HG02798 (cell line): Measurements from ENCODE around the gene QSOX1.
A peak's percentile ranks its signal among the peaks of the same experiment; 100 is the strongest.

ENCODE experiments used
- ATAC-seq: cut with Tn5 transposase; IDR thresholded peaks from one replicate; pipeline ENCODE4 v1.9.1; 2021; ENCODE audit warnings: mild to moderate bottlenecking; ENCODE audit not compliant: unreplicated experiment, poor library complexity

Gene QSOX1

GRCh38 chr1:180167721-180168467 is 13.2 kb downstream of the QSOX1 start:
- ATAC-seq = no peak

- peak; percentile 77 for ATAC-seq
These were observed 14.3 kb downstream of the QSOX1 start for GRCh38 chr1:180168786-180169639.

- ATAC-seq = no peak
These were observed 15.0 kb downstream of the QSOX1 start for GRCh38 chr1:180169640-180170195.

- no peak for ATAC-seq
These were observed 16.0 kb downstream of the QSOX1 start for GRCh38 chr1:180170546-180171151.

GRCh38 chr1:180171691-180172090 is 17.0 kb downstream of the QSOX1 start:
- ATAC-seq = no peak

- ATAC-seq = no peak
These were observed 18.8 kb downstream of the QSOX1 start for GRCh38 chr1:180173451-180173850.

GRCh38 chr1:180173952-180174351 is 19.3 kb downstream of the QSOX1 start:
- no peak for ATAC-seq

GRCh38 chr1:180175291-180175690 is 20.6 kb downstream of the QSOX1 start:
- ATAC-seq = no peak

- no peak for ATAC-seq
These were observed 21.1 kb downstream of the QSOX1 start for GRCh38 chr1:180175806-180176205.

- ATAC-seq = no peak
These were observed 22.3 kb downstream of the QSOX1 start for GRCh38 chr1:180176965-180177364.

- no peak for ATAC-seq
These were observed 23.3 kb downstream of the QSOX1 start for GRCh38 chr1:180177931-180178330.

- no peak for ATAC-seq
These were observed 24.0 kb downstream of the QSOX1 start for GRCh38 chr1:180178511-180179161.

GRCh38 chr1:180179162-180179957 is 24.7 kb downstream of the QSOX1 start:
- no peak for ATAC-seq

GRCh38 chr1:180181048-180181447 is 26.4 kb downstream of the QSOX1 start:
- ATAC-seq = no peak

GRCh38 chr1:180181996-180182642 is 27.4 kb downstream of the QSOX1 start:
- no peak for ATAC-seq

- ATAC-seq = no peak
These were observed 28.1 kb downstream of the QSOX1 start for GRCh38 chr1:180182643-180183311.

GRCh38 chr1:180183426-180183825 is 28.8 kb downstream of the QSOX1 start:
- ATAC-seq = no peak

- ATAC-seq = no peak
These were observed 29.4 kb downstream of the QSOX1 start for GRCh38 chr1:180184041-180184440.

GRCh38 chr1:180185281-180185680 is 30.6 kb downstream of the QSOX1 start:
- no peak for ATAC-seq
